K562 (cell line): ENCODE results near the gene PDCD11. TPM values are rescaled to one million over a fixed set of nuclear protein-coding genes. Genes with fewer than 3 reads are reported as not detected.

Experiments
- CCNT2 ChIP-seq: IDR thresholded peaks from 2 replicates; pipeline ENCODE4 v1.6.1; 2011; ENCODE audit warnings: borderline replicate concordance, low read depth, mild to moderate bottlenecking, moderate library complexity, mixed read lengths, low read length; ENCODE audit not compliant: insufficient read length; ENCODE audit errors: extremely low read depth
- CGGBP1 ChIP-seq: fragments of 250-450 bp; sonication (Bioruptor Pico); IDR thresholded peaks from 2 replicates; pipeline ENCODE4 v1.9.0; 2021; ENCODE audit warnings: mild to moderate bottlenecking
- E2F4 ChIP-seq: sonication (generic); formaldehyde crosslinking; IDR thresholded peaks from 2 replicates; pipeline ENCODE4 v1.8.0; 2022; ENCODE audit warnings: mild to moderate bottlenecking, low read depth, missing genetic modification reagents
- FIP1L1 ChIP-seq: fragments of 200-400 bp; formaldehyde crosslinking; IDR thresholded peaks from 2 replicates; pipeline ENCODE4 v1.6.1; 2018; ENCODE audit warnings: mild to moderate bottlenecking, low read depth, low read length; ENCODE audit not compliant: poor library complexity, severe bottlenecking
- FOXK2 ChIP-seq, 2 experiments: fragments of 450-650 bp; IDR thresholded peaks in 1 of 2; conservative IDR thresholded peaks in 1 of 2; 2 replicates each; pipeline ENCODE4 v1.6.1; 2016; ENCODE audit warnings: low read depth in 2 of 2, mild to moderate bottlenecking in 1 of 2
- FOXP1 ChIP-seq: sonication (generic); formaldehyde crosslinking; IDR thresholded peaks from 2 replicates; pipeline ENCODE4 v1.8.0; 2022; ENCODE audit warnings: mild to moderate bottlenecking, missing genetic modification reagents
- HBP1 ChIP-seq: fragments of 450-650 bp; formaldehyde crosslinking; IDR thresholded peaks from 2 replicates; pipeline ENCODE4 v1.4.0; 2022; ENCODE audit warnings: missing genetic modification characterization
- HMG20B ChIP-seq: fragments of 250-450 bp; sonication (Bioruptor Pico); IDR thresholded peaks from 2 replicates; pipeline ENCODE4 v1.5.0; 2021; ENCODE audit warnings: mild to moderate bottlenecking
- L3MBTL2 ChIP-seq: fragments of 450-650 bp; IDR thresholded peaks from 2 replicates; pipeline ENCODE4 v1.6.1; 2016; ENCODE audit warnings: mild to moderate bottlenecking, moderate library complexity
- LEF1 ChIP-seq: fragments of 450-650 bp; IDR thresholded peaks from 2 replicates; pipeline ENCODE4 v1.6.1; 2016; ENCODE audit warnings: mild to moderate bottlenecking
- NR4A1 ChIP-seq, 2 experiments: fragments of 250-450 bp in 1 of 2; fragments of 450-650 bp in 1 of 2; sonication (Bioruptor Pico) in 1 of 2; IDR thresholded peaks; 2 replicates each; pipeline versions ENCODE4 v1.4.0 to v1.6.1; 2016 to 2020; ENCODE audit warnings: mild to moderate bottlenecking in 2 of 2, missing compliant biosample characterization in 1 of 2, missing genetic modification characterization in 1 of 2, moderate library complexity in 1 of 2
- NRF1 ChIP-seq, 2 experiments: fragments of 450-650 bp; IDR thresholded peaks in 1 of 2; conservative IDR thresholded peaks in 1 of 2; 2 replicates each; pipeline ENCODE4 v1.6.1; 2014; ENCODE audit warnings: mild to moderate bottlenecking in 2 of 2
- SMARCA4 ChIP-seq: fragments of 450-650 bp; IDR thresholded peaks from 2 replicates; pipeline ENCODE4 v1.6.1; 2016
- SP1 ChIP-seq: sonication (generic); formaldehyde crosslinking; IDR thresholded peaks from 2 replicates; pipeline ENCODE4 v1.8.1; 2022; ENCODE audit warnings: mild to moderate bottlenecking, missing genetic modification reagents
- TFE3 ChIP-seq: fragments of 450-650 bp; formaldehyde crosslinking; IDR thresholded peaks from 2 replicates; pipeline ENCODE4 v1.4.0; 2020; ENCODE audit warnings: mild to moderate bottlenecking, mixed read lengths
- ZNF146 ChIP-seq: IDR thresholded peaks from one replicate; pipeline ENCODE4 v1.6.1; 2018; ENCODE audit warnings: missing compliant biosample characterization; ENCODE audit not compliant: unreplicated experiment
- ZNF263 ChIP-seq: sonication (generic); formaldehyde crosslinking; IDR thresholded peaks from 2 replicates; pipeline ENCODE4 v1.8.0; 2022; ENCODE audit warnings: mild to moderate bottlenecking, missing genetic modification reagents, borderline replicate concordance
- ZNF274 ChIP-seq: IDR thresholded peaks from 2 replicates; pipeline ENCODE4 v1.6.1; 2011; ENCODE audit warnings: low read depth, mild to moderate bottlenecking, low read length, moderate library complexity, borderline replicate concordance
- ZNF395 ChIP-seq: fragments of 200-800 bp; sonication (Bioruptor generic); IDR thresholded peaks from 2 replicates; pipeline ENCODE4 v1.6.1; 2017; ENCODE audit warnings: missing genetic modification characterization, missing compliant biosample characterization
- ZNF431 ChIP-seq: sonication (generic); formaldehyde crosslinking; IDR thresholded peaks from 2 replicates; pipeline ENCODE4 v1.8.0; 2022; ENCODE audit warnings: mild to moderate bottlenecking, missing genetic modification reagents
- ZNF707 ChIP-seq: fragments of 250-450 bp; sonication (Bioruptor Pico); conservative IDR thresholded peaks from 2 replicates; pipeline ENCODE4 v1.8.0; 2022; ENCODE audit warnings: inconsistent platforms, mild to moderate bottlenecking, moderate library complexity
- ZNF785 ChIP-seq: fragments of 250-450 bp; sonication (Bioruptor Pico); IDR thresholded peaks from 2 replicates; pipeline ENCODE4 v1.4.0; 2020; ENCODE audit warnings: mild to moderate bottlenecking
- polyA plus RNA-seq, 8 experiments: library from polyadenylated mRNA; depleted of rRNA in 4 of 8; stranded (reverse) in 5 of 8; unstranded in 3 of 8; fragments of >200 nt; fragmentation: Nextera tagmentation in 2 of 8; fragmentation: Illumina TruSeq in 1 of 8; extraction: Ambion mirVana in 2 of 8; extraction: Trizol in 1 of 8; gene quantifications; 2 replicates each; pipeline versions ENCODE4 v1.2.1 to v1.2.3, GENCODE V29; 2011 to 2014; ENCODE audit warnings: inconsistent platforms in 1 of 8, missing spikeins in 1 of 8
- total RNA-seq, 7 experiments: library from RNA; depleted of rRNA in 6 of 7; stranded (reverse); fragments of >200 nt in 6 of 7; fragmentation: Illumina TruSeq in 2 of 7; extraction: Trizol in 2 of 7; gene quantifications; 2 replicates each; pipeline versions ENCODE4 v1.2.1 to v1.2.3, GENCODE V29; 2011 to 2021; ENCODE audit warnings: low replicate concordance in 1 of 7

PDCD11 gene
- total and polyA plus RNA-seq, 9 of the 15 experiments (the other 6 are each of a cell fraction or from before 2014, with no cell fraction given), result 14.8 to 73.8 (median 50.0) TPM

GRCh38 chr10:103396067-103396788 lies at the start of gene PDCD11, which contains the start of gene ATP5MK (continued):
- TF ChIP-seq E2F4 (CRISPR knock-in tag) (no peak), SMARCA4 (no peak), HMG20B (CRISPR knock-in tag) (no peak), SP1 (peak; percentile 77), ZNF785 (no peak), FOXP1 (CRISPR knock-in tag) (no peak), TFE3 (no peak), LEF1 (no peak), NRF1 (conservative IDR thresholded peaks at IDR 0.05 in 1 of 2, IDR thresholded peaks at IDR 0.05 in 1 of 2) (peak; percentile 51 to 66), ZNF431 (CRISPR knock-in tag) (no peak), ZNF395 (CRISPR knock-in tag) (no peak), CGGBP1 (CRISPR knock-in tag) (no peak), FOXK2 (conservative IDR thresholded peaks at IDR 0.05 in 1 of 2, IDR thresholded peaks at IDR 0.05 in 1 of 2; ENCODE audit: low read depth in 2 of 2) (peak; percentile 80 to 84; a peak in 3 of 4 replicates), ZNF707 (CRISPR knock-in tag) (no peak), ZNF146 (no peak), NR4A1 (CRISPR knock-in tag; IDR thresholded peaks at IDR 0.05) (no peak), NR4A1 (tag; IDR thresholded peaks at IDR 0.05) (no peak), ZNF263 (CRISPR knock-in tag) (0 out of 2 replicates have a peak, but pooled peaks have one; percentile 27), ZNF274 (no peak), CCNT2 (peak; percentile 31), HBP1 (CRISPR knock-in tag) (no peak), L3MBTL2 (peak; percentile 90), FIP1L1 (no peak)
